ENCODE data around the gene RPS6KA2.

The RPS6KA2 gene

DNA sequence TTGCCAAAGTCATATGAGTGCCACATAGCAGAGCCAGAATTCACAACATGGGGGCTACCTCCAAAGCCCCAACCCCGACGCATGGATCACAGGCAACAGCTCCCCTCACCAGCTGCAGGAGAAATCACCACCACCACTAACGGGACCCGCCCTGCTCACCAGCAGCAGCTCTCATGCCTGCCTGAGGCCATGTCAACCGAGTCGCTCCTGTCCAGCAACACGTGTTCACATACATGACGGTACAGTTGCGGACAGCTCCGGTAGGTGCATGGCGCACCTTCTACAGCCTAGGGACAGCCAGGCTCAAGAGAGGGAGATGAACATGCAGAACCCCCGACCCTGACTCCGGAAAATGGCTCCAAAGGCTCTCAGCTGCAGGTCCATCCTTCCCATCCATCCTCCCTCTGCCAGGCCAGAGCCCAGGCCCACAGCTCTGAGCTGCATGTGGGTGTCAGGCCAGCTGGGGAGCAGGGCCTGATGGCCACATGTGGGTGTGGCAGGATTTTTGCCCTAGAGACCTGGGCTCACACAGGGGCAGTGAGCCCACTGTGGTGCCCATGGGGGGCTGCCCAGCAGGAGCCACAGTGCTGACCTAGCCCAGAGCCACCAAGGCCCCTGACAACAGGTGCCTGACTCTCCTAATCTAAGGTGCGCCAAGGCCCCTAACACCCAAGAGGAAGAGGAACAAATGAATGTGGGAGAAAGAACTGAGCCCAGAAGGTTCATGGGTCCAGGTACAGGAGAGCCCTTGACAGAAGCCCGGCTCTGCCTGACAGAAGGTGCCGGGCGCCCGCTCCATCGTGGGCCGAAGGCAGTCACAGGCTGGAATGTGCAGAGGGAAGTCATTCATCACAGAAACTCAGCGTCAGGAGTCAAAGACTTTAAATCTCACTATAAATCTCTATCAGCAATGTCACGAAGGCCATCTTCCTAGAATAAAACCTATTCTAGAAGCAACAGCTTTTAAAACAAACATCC lies 10.5 kb downstream of the RPS6KA2 start:
- H3K27me3 ChIP-seq (ENCODE audit: control insufficient read depth, insufficient read depth, low read length): no peaks in the 10 kb centered on the region
- peaks cover 20% of the 10 kb centered on the region for H3K4me1 ChIP-seq (ENCODE audit: control insufficient read depth, insufficient read depth, low read length)
- H3K4me3 ChIP-seq (ENCODE audit: low read length): no peak overlapping the region
- H3K36me3 ChIP-seq (ENCODE audit: control insufficient read depth, insufficient read depth, low read length): no peaks in the 10 kb centered on the region
- H3K9ac ChIP-seq (ENCODE audit: low read length): no peak overlapping the region
- no peaks in the 10 kb centered on the region for H3K9me3 ChIP-seq (ENCODE audit: control insufficient read depth, low read length)

DNA sequence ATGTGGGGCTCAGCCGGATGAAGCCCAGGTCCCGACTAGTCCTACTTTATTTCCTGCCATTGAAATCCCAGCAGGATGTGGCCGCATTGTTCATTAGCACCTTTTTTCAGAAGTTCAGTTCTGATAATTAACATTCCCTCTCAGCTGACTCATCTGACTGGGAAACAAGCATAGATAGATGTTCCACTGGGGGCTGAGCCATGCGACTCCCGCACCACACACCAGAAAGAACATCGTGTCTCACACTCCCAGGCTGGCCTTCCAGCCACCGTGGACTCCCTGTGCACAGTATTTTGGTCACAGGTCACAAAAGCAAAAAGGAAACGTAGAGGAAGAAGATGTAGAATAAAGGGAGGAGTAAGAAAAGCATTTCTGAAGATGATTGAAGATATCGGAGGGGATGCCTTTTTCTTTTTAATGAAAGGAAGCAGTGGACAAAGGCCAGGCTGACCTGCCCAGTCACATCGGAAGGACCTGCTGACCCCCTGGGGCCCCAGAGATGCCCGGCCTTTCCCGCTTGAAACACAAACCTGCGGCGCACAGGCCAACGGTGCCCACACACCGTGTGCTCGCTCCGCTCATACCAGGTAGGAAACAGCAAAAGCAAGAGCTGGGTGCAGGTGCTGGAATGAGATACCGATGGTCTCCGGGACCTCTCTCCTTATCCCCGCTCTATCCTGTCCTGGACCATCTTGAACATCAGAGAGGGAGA lies 11.8 kb downstream of the RPS6KA2 start:
- no peaks in the 10 kb centered on the region for H3K36me3 ChIP-seq (ENCODE audit: control insufficient read depth, insufficient read depth, low read length)
- H3K9ac ChIP-seq (ENCODE audit: low read length): no peak overlapping the region
- H3K4me3 ChIP-seq (ENCODE audit: low read length): no peak overlapping the region
- H3K4me1 ChIP-seq (ENCODE audit: control insufficient read depth, insufficient read depth, low read length): peaks cover 7% of the 10 kb centered on the region
- no peaks in the 10 kb centered on the region for H3K27me3 ChIP-seq (ENCODE audit: control insufficient read depth, insufficient read depth, low read length)
- no peaks in the 10 kb centered on the region for H3K9me3 ChIP-seq (ENCODE audit: control insufficient read depth, low read length)

DNA sequence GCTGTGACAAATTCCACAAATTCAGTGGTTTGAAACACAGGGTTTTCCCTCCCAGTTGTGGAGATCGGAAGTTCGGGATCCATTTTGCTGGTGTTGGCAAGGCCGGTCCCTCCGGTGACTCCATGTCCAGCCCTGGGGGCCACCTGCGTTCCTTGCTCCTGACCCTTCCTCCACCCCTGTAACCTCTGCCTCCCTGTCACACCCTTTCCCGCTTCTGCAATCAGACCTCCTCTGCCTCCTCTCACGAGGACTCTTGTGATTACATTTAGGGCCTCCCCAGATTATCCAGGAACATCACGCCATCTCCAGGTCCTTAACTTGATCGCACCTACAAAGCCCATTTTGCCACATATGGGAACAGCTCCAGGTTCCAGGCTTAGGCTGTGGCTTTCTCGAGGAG lies 12.5 kb downstream of the RPS6KA2 start:
- peaks cover 4% of the 10 kb centered on the region for H3K4me1 ChIP-seq (ENCODE audit: control insufficient read depth, insufficient read depth, low read length)
- no peak overlapping the region for H3K9ac ChIP-seq (ENCODE audit: low read length)
- no peak overlapping the region for H3K4me3 ChIP-seq (ENCODE audit: low read length)
- no peaks in the 10 kb centered on the region for H3K36me3 ChIP-seq (ENCODE audit: control insufficient read depth, insufficient read depth, low read length)
- no peaks in the 10 kb centered on the region for H3K9me3 ChIP-seq (ENCODE audit: control insufficient read depth, low read length)
- H3K27me3 ChIP-seq (ENCODE audit: control insufficient read depth, insufficient read depth, low read length): no peaks in the 10 kb centered on the region

DNA sequence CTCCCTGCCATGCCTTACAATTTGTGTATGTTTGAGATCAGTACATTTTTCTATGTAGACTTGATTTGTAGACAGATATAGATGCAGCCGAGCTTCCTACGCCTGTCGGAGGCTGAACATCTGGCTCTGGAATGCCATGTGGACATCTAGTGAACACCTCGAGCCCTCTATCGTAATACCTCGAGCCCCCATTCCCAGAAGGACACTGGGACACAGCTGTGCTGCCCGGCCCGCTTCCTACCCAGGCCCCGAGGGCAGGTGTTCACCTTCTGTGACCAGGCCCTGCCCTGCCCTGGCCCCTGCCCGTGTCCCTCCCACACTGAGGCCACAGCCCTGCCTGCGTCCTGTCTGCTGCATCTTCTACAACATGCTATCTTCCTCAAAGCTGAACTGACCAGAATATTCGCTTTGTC lies 12.9 kb downstream of the RPS6KA2 start:
- no peak overlapping the region for H3K9ac ChIP-seq (ENCODE audit: low read length)
- no peaks in the 10 kb centered on the region for H3K27me3 ChIP-seq (ENCODE audit: control insufficient read depth, insufficient read depth, low read length)
- peaks cover 4% of the 10 kb centered on the region for H3K4me1 ChIP-seq (ENCODE audit: control insufficient read depth, insufficient read depth, low read length)
- H3K4me3 ChIP-seq (ENCODE audit: low read length): no peak overlapping the region
- H3K9me3 ChIP-seq (ENCODE audit: control insufficient read depth, low read length): no peaks in the 10 kb centered on the region
- no peaks in the 10 kb centered on the region for H3K36me3 ChIP-seq (ENCODE audit: control insufficient read depth, insufficient read depth, low read length)

DNA sequence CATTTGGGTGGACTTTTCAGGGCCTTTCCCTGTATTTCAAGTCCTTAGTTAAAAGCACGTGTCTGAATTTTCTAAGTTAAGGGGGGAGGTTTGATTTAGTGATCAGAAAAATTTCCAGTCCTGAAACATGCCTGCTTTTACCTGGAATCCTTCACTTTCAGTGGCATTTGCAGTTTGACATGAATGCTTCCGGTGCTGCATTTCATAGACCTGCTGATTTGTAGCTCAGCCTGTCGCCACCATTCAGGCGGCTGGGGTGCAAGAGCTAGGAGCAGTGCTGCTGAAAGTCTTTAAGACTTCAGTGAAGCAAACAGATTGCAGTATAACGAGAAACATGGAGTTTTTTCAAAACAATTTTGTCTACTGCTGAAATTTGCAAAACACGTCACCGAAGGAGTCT lies 14.0 kb downstream of the RPS6KA2 start:
- no peaks in the 10 kb centered on the region for H3K36me3 ChIP-seq (ENCODE audit: control insufficient read depth, insufficient read depth, low read length)
- no peaks in the 10 kb centered on the region for H3K27me3 ChIP-seq (ENCODE audit: control insufficient read depth, insufficient read depth, low read length)
- no peak overlapping the region for H3K4me3 ChIP-seq (ENCODE audit: low read length)
- no peaks in the 10 kb centered on the region for H3K9me3 ChIP-seq (ENCODE audit: control insufficient read depth, low read length)
- peaks cover 4% of the 10 kb centered on the region for H3K4me1 ChIP-seq (ENCODE audit: control insufficient read depth, insufficient read depth, low read length)
- H3K9ac ChIP-seq (ENCODE audit: low read length): no peak overlapping the region

DNA sequence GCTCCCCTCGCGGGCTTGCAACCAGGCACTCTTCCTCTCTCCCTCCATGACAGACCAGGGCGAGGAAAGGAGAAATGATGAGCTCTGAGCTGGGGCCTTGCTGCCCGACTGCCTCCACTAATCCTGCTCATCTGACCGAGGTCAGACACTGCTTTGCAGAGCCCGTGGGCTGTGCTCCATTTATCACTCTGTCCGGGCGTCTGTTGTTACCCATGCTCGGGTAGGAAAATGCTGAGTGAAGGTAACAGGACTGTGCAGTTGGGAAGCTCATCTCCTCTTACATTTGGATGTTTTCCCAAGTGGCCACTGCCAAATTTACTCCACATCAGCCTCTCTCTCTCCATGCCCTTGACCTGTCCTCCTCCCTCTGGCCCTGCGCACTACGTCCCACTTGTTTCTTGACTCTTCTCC lies 14.6 kb downstream of the RPS6KA2 start:
- Histone ChIP-seq H3K27me3 (ENCODE audit: control insufficient read depth, insufficient read depth, low read length) (no peaks in the 10 kb centered on the region), H3K9me3 (ENCODE audit: control insufficient read depth, low read length) (no peaks in the 10 kb centered on the region), H3K4me1 (ENCODE audit: control insufficient read depth, insufficient read depth, low read length) (peaks cover 4% of the 10 kb centered on the region), H3K9ac (ENCODE audit: low read length) (no peak overlapping the region), H3K4me3 (ENCODE audit: low read length) (no peak overlapping the region), H3K36me3 (ENCODE audit: control insufficient read depth, insufficient read depth, low read length) (no peaks in the 10 kb centered on the region)

DNA sequence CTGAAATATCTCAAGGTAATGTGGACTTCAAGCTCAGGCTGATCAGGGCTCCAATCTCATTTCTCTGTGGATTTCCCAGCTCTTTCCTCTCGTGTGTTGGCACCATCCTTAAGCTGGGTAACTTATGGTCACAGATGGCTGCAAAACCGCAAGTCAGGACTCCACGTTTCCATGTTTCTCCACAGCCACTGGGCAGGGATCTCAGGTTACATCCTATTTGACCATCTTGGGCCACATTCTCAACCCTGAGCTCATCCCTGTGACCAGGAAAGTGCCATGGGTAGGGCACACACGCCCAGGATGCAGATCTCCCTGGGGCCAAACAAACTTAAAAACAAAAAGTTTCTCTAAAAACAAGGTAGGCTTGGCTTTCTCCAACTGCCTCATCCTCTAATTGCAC lies 15.4 kb downstream of the RPS6KA2 start:
- Histone ChIP-seq H3K27me3 (ENCODE audit: control insufficient read depth, insufficient read depth, low read length) (no peaks in the 10 kb centered on the region), H3K9me3 (ENCODE audit: control insufficient read depth, low read length) (no peaks in the 10 kb centered on the region), H3K9ac (ENCODE audit: low read length) (no peak overlapping the region), H3K4me3 (ENCODE audit: low read length) (no peak overlapping the region), H3K4me1 (ENCODE audit: control insufficient read depth, insufficient read depth, low read length) (peaks cover 4% of the 10 kb centered on the region), H3K36me3 (ENCODE audit: control insufficient read depth, insufficient read depth, low read length) (no peaks in the 10 kb centered on the region)

DNA sequence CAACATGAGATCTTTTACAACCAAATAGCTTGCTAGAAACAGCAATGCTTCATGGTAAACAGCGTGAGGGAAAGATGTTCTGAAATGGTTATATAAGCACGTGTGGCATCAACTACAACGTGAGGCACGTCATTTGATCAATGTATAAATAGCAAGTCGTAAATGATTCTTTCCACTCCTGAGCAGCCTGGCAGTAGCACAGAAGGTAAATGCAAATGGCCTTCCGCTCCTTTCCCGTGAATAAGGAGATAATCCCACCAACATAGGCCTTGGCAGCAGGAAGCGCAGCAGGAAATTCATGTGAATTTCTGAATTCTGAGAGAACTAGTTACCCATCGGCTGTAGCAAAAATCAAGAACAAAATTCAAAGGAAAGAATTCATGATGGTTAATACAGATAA lies 17.0 kb downstream of the RPS6KA2 start:
- H3K36me3 ChIP-seq (ENCODE audit: control insufficient read depth, insufficient read depth, low read length): no peaks in the 10 kb centered on the region
- H3K9ac ChIP-seq (ENCODE audit: low read length): no peak overlapping the region
- H3K4me3 ChIP-seq (ENCODE audit: low read length): no peak overlapping the region
- peaks cover 3% of the 10 kb centered on the region for H3K4me1 ChIP-seq (ENCODE audit: control insufficient read depth, insufficient read depth, low read length)
- H3K27me3 ChIP-seq (ENCODE audit: control insufficient read depth, insufficient read depth, low read length): no peaks in the 10 kb centered on the region
- no peaks in the 10 kb centered on the region for H3K9me3 ChIP-seq (ENCODE audit: control insufficient read depth, low read length)

DNA sequence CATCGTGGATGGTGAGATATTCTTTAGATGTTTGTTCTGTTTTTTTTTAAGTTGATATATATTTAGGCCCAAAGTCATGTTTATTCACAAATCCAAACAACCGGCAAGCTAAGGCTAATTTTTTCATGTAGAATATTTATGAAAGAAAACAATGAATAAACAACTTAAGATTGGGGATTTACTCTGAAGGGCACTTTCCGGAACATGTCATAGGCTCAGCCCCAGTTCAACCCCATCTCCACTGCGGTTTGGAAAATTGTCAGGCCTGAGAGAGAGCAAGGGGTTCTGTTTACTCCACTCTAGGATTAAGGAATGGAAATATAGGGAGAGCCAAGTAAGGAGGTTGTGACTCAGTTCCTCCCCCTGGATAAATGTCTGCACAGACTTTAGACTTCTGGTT lies 18.3 kb downstream of the RPS6KA2 start:
- H3K36me3 ChIP-seq (ENCODE audit: control insufficient read depth, insufficient read depth, low read length): no peaks in the 10 kb centered on the region
- H3K4me1 ChIP-seq (ENCODE audit: control insufficient read depth, insufficient read depth, low read length): no peaks in the 10 kb centered on the region
- H3K27me3 ChIP-seq (ENCODE audit: control insufficient read depth, insufficient read depth, low read length): no peaks in the 10 kb centered on the region
- H3K9ac ChIP-seq (ENCODE audit: low read length): no peak overlapping the region
- no peaks in the 10 kb centered on the region for H3K9me3 ChIP-seq (ENCODE audit: control insufficient read depth, low read length)
- H3K4me3 ChIP-seq (ENCODE audit: low read length): no peak overlapping the region

DNA sequence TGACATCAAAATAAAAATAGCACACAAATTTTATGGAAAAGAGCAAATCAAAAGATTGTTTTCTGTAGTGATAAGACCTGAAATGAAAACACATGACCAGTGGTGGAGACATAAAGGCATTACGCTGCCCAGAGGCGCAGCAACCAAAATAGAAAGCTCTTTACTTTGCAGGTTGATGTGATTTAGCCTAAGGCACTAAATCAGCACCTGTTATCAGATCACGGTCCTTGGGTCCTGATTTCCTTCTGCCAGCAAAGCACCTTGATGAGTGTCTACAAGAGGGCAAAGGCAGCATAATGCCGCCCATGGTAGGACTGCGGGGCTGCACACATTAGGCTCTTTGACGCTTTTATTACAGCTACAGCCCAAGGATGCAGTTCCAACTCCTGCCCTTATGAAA lies 21.3 kb downstream of the RPS6KA2 start:
- no peaks in the 10 kb centered on the region for H3K4me1 ChIP-seq (ENCODE audit: control insufficient read depth, insufficient read depth, low read length)
- no peaks in the 10 kb centered on the region for H3K36me3 ChIP-seq (ENCODE audit: control insufficient read depth, insufficient read depth, low read length)
- H3K27me3 ChIP-seq (ENCODE audit: control insufficient read depth, insufficient read depth, low read length): no peaks in the 10 kb centered on the region
- H3K4me3 ChIP-seq (ENCODE audit: low read length): no peak overlapping the region
- no peak overlapping the region for H3K9ac ChIP-seq (ENCODE audit: low read length)
- no peaks in the 10 kb centered on the region for H3K9me3 ChIP-seq (ENCODE audit: control insufficient read depth, low read length)

DNA sequence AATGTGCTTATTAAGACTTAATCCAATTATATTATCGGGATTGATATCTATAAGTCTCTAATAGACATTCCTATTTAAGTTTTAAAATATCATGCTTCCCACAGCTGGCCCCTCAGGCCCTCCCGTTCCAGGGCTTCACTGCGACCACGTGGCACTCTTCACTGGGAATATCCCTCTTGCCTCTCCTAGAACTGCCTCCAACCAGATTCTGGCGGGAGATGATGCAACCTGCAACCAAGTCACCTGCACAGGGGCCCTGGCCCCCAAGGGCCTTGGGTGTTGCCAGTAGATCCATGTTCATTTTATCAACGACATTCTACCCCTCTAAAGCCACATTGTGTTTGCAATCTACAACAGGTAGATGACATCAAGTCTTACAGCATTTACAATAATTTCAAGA lies 22.1 kb downstream of the RPS6KA2 start:
- H3K36me3 ChIP-seq (ENCODE audit: control insufficient read depth, insufficient read depth, low read length): no peaks in the 10 kb centered on the region
- H3K27me3 ChIP-seq (ENCODE audit: control insufficient read depth, insufficient read depth, low read length): no peaks in the 10 kb centered on the region
- H3K9ac ChIP-seq (ENCODE audit: low read length): no peak overlapping the region
- no peak overlapping the region for H3K4me3 ChIP-seq (ENCODE audit: low read length)
- no peaks in the 10 kb centered on the region for H3K9me3 ChIP-seq (ENCODE audit: control insufficient read depth, low read length)
- H3K4me1 ChIP-seq (ENCODE audit: control insufficient read depth, insufficient read depth, low read length): no peaks in the 10 kb centered on the region

DNA sequence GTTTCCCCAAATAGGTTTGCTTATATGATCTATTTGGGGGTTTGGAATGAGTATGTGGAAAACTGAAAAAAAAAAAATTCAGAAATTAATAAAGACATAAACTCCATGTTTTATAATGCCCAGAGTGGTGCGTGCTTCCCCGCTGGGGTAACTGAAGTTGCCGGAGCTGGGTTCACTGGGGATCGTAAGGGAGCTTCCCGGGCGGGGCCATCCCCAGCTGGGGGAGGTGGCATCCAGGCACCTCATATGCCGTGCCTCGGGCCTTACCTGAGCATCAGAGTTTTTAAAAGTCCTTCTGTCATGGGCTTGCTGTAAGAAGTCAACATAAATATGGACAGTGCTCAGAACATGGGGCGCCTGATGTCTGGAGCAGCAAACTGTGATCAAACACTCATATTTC lies 22.7 kb downstream of the RPS6KA2 start:
- no peaks in the 10 kb centered on the region for H3K9me3 ChIP-seq (ENCODE audit: control insufficient read depth, low read length)
- H3K4me3 ChIP-seq (ENCODE audit: low read length): no peak overlapping the region
- H3K9ac ChIP-seq (ENCODE audit: low read length): no peak overlapping the region
- H3K4me1 ChIP-seq (ENCODE audit: control insufficient read depth, insufficient read depth, low read length): no peaks in the 10 kb centered on the region
- no peaks in the 10 kb centered on the region for H3K27me3 ChIP-seq (ENCODE audit: control insufficient read depth, insufficient read depth, low read length)
- no peaks in the 10 kb centered on the region for H3K36me3 ChIP-seq (ENCODE audit: control insufficient read depth, insufficient read depth, low read length)
